ENCODE results near the gene GALNT12.

DNA sequence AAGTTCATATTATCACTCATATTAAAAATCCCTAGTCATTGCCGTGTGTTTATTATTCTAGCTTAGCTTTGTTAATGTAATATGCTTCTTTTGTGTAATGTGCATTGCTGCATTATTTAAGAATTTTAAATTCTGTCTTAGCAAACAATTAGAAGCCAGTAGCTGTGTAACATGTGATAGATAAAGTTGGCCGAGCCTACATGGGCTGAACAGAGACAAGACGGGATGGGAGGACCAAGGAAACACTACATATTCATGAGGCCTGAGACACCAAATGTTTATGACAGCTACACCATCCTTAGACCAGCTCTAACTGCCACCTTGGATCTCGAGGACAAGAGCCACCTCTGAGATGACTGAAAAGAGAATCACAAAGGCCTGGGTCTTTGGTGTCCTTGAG, 85.2 kb downstream of the GALNT12 start:
- TF ChIP-seq POLR2AphosphoS5 (IDR thresholded peaks at IDR 0.05) (no peak), POLR2A (IDR thresholded peaks at IDR 0.05) (no peak)

Measured in upper lobe of left lung (tissue), 4 donors.